Stimulated activated CD8-positive, alpha-beta memory T cell treated with anti-CD3 and anti-CD28 coated beads, Interleukin-7, amount 100 ng/mL, for 48 hours (primary cell): ENCODE data around the gene DHRS9.
"Not testable (repeated sequence)": the region's sequence is repeated elsewhere in the genome, so short reads cannot be mapped to it uniquely, and the experiment has no call there.

ENCODE experiments used
- DNase-seq, 2 donors: peaks; one replicate each; pipeline ENCODE4 v3.0.0-alpha.2; 2020; ENCODE audit warnings: low read depth in 1 of 2; ENCODE audit errors: extremely low read depth in 1 of 2

Gene DHRS9

DNA sequence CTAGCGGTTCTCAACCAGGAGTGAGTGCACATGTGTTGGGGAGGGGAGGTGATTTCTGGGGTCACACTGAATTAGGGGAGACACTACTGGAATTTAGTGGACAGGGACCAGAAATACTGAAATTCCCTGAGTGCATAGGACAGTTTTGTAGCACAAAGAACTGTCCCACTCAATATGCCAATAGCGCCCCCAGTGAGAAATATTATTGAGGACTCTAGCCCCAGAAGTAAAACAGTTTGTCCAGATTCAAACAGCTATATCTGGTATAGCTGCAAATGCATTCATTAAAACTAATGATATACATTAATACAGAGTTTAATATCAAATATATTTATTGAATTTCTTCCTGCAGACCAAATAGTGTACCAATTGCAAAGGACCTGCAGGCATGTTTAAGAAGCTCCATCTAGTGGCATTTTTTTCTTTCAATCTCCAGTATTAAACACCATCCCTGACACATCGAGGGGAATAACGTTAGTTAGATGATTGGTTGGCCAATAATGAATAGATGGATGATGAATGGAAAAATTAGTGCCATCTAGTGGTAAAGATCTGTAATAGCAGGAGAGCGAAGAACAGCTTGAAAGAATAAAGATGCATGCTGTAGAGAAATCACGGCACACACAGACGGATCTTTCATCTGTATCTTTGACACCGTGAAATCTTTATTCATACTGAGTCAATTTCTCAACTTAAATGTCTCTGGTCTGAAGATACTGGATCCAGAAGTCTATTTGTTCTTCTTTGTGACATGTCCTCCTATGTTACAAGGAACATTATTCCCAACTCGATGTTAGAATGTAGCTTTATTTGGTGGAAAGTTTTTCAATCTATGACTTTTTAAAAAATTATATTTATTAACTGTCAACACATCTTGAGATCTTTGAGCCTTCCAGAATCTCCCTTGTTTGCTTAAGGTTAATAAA lies 62.5 kb downstream of the DHRS9 start:
- DNase-seq: no peak

DNA sequence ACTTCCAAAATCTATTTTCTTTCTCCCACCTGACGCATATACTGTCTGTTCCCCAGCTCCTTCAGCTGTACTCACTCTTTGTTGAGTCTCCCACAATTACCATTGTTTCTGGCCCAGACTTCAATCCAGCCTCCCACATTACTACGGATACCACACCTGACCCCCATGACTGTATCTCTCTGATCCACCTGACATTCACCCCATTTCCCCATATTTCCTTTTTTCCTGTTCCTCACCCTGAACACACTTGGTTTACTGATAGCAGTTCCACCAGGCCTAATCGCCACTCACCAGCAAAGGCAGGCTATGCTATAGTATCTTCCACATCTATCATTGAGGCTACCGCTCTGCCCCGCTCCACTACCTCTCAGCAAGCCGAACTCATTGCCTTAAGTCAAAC lies 64.9 kb downstream of the DHRS9 start:
- DNase-seq: not testable (repeated sequence)

DNA sequence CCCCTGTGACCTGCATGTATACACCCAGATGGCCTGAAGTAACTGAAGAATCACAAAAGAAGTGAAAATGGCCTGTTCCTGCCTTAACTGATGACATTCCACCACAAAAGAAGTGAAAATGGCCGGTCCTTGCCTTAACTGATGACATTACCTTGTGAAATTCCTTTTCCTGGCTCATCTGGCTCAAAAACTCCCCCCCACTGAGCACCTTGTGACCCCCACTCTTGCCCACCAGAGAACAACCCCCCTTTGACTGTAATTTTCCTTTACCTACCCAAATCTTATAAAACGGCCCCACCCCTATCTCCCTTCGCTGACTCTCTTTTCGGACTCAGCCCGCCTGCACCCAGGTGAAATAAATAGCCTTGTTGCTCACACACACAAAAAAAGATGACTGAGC lies 67.1 kb downstream of the DHRS9 start:
- DNase-seq: not testable (repeated sequence)

DNA sequence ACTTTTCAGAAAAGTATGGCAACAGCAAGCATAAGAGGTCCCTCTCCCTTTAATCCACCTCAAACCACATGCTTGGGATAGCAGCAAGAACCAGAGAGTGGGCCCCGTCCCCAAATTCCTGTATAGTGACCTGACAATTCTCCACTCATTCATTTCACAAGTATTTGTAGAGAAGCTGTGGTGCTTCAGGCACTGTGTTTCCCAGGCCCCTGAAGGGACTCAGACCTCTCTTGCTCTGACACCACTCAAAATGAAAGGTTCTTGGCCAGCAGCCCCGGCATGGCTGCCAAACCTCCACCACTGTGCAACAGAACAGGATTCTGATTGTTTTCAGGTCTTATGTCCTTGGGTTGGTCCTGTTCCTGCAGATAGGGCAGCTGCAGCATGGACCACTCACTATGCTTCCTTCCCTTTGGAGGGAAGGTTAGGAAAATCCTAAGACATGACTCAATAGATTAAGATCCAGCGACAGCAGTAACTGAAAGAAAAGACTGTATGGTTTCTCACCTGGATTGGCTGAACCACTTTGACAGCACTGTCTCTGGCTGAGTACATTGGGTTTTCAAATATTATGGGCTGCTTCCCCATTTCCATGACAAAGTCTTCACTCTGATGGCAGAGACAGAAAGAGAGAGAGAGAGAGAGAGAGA lies 67.6 kb downstream of the DHRS9 start:
- no peak for DNase-seq

DNA sequence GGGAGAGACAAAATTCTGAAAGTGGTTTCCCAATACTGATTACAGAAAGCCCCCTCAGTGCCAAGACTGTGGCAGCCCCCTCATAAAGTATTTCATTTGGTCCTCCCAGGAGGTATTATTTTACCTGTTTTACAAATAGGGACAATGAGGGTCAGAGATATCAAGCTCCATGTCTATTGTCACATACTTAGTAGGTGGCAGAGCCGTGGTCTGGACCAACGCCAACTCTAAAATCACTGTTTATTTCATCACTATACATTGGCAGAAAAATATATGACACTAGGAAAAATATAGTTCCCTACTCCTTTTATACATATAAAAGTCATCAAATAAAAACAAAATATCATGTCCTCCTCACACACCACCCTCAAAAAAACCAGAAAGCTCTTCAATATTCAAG lies 68.6 kb downstream of the DHRS9 start:
- DNase-seq: no peak

GRCh38 chr2:169139145-169139544 lies 69.8 kb downstream of the DHRS9 start:
- DNase-seq: no peak

GRCh38 chr2:169139993-169140767 lies 70.8 kb downstream of the DHRS9 start:
- DNase-seq: no peak

GRCh38 chr2:169141713-169142352 lies 72.5 kb downstream of the DHRS9 start:
- DNase-seq: peak; percentile 10 to 34

DNA sequence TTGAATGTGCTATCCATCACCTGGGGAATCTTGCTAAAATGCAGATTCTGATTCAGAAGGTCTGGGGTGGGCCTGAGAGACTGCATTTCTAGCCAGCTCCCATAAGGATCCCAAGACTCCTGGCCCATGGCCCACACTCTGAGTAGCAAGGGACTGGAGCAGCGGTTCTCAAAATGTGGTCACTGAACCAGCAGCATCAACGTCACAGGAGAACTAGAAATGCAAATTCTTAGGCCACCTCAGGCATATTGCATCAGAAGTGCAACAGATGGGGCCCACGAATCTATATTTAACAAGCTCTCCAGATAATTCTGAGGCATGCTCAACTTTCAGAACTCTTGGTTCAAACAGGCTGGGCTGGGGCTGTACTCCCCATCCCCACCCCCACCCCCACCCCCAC lies 74.6 kb downstream of the DHRS9 start:
- no peak for DNase-seq
